ENCODE results near the gene MCF2L2.
"Not testable (repeated sequence)": the region's sequence is repeated elsewhere in the genome, so short reads cannot be mapped to it uniquely, and the experiment has no call there.

The MCF2L2 gene

GRCh38 chr3:183394150-183394549 lies 34.3 kb downstream of the MCF2L2 start:
- DNase-seq: no peak

GRCh38 chr3:183393625-183394024 lies 34.8 kb downstream of the MCF2L2 start:
- no peak for DNase-seq

GRCh38 chr3:183392186-183393034 lies 36.0 kb downstream of the MCF2L2 start:
- DNase-seq: no peak

DNA sequence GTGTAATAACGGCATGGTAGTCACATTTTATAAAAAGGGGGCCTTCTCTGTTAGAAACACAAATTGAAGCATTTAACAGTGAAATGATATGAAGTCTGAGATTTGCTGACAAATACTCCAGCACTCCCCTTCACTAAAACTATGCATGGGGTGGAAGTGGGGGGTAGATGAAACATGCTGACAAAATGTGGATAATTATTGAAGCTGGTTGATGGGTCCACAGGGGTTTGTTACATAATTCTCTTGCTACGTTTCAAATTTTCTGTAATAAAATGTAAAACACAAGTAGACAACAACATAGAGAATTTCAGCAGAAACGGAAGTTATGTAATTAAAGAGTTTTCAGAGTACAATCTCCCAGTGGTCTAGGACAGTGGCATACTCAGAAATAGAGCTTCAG lies 37.0 kb downstream of the MCF2L2 start:
- DNase-seq: no peak

DNA sequence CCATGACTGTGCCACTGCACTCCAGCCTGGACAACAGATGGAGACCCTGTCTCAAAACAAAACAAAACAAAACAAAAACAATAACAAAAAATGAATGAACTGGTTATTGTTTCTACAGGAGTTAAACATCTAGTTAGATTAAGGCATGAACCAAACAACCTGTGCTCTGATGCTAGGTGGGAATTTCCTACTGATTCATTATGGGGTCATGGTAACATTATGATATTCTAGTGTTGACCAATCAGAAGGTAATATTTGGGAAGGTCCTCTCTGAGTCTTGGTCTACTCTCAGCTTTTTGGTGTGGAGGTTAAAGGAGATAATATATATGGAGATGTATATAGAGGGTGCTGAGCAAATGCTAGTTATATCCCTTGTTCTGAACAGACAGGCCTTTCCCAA lies 37.6 kb downstream of the MCF2L2 start:
- DNase-seq: no peak

GRCh38 chr3:183388213-183388895 lies 40.1 kb downstream of the MCF2L2 start:
- DNase-seq: no peak

- DNase-seq: no peak
Measured at GRCh38 chr3:183387797-183388196, 40.6 kb downstream of the MCF2L2 start.

DNA sequence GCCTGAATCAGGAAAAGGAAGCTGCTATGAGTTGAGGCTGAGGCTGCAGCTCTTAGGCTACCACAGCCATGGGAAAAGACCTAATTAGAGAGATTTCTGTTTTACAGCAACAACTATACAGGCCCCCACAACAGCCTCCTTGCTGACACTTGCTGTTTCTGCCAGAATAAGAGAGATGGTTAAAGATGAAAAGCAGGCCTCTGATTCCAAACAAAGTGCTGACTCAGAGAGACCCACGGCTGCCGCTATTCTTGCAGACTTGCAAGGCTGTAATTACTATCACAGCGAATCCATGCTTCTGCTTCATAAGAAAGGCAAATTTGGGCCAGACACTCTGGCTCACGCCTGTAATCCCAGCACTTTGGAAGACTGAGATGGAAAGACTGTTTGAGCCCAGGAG lies 41.8 kb downstream of the MCF2L2 start:
- DNase-seq: no peak

DNA sequence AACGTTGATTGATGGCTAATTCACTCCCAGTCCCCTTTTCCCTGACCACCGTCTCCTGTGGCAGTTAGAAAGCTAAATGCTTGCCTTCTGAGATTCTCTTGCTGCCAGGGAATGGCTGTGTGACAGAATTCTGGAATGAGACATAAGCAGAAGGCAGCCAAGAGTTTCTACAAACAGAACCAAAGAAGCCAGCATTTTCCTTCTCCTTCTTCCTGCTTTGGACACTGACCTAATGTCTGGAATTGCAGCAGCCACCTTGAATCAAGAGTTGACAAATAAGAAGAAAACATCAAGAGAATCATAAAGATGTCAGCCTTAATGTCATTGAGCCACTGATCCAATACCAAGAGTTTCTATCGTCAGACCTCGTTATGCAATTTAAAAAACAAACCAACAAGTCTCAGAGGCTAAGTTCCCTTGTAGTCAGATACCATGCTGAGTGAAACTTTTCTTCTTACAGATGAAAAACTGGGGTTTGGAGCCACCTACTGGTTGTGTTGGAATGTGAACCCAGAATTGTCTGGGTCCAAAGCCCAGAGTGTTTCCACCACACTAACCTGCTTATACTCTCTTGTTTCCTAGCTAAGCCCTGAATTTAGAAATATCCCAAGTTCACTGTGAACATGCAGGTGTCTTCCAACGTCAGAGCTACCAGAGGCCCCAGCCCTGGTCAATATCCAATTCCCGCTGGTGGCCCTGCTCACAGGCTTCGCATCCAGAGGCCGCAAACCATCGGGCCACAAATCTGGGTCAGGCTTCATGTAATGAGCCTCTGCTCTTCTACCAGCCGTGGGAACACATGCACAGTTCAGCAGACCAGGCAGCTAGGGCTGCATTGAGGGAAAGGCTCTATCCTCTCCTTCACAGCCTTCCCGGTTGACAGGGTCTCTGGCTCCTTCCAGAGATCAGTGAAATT lies 42.5 kb downstream of the MCF2L2 start:
- peak; percentile 33 for DNase-seq

GRCh38 chr3:183381673-183382072 lies 46.7 kb downstream of the MCF2L2 start:
- no peak for DNase-seq

- no peak for DNase-seq
Measured at GRCh38 chr3:183381179-183381578, 47.2 kb downstream of the MCF2L2 start.

DNA sequence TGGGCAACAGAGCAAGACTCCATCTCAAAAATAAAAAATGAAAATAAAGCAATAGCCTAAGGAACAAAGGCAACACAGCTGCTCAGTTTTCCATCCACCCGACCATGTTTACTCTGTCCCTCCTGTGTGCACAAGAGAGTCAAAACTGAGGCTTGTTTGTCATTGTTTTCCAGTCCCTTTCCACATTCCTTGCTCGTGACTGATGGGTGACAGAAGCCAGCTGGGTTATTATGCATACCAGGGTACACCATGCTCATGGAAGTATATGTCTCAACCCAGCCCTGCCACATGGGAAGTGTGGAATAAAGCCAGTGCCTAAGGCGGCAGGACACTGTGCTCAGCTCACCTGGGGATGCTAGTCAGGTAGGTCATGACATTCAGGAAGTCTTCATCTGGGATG lies 49.5 kb downstream of the MCF2L2 start:
- no peak for DNase-seq

- DNase-seq: no peak
Measured at GRCh38 chr3:183378545-183378944, 49.9 kb downstream of the MCF2L2 start.

DNA sequence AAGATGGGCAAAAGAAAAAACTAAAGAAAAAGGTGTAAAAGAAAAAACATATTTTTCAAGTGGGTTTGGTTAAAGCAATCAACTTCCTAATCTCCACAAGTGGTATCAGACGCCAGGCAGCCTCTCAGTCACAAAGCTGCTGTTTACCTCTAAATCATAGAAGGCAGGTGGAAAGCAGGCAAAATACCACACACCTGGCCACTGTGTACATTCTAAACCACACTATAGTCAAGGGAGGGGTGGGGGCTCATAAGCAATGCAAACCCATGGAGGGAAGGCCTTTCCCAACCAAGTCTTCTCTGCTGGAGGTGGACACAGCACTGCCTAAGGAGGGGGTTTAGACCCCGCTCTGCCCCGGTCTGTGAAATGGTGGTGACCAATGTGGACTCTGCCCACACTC lies 50.4 kb downstream of the MCF2L2 start:
- DNase-seq: no peak

- DNase-seq: no peak
Measured at GRCh38 chr3:183377307-183377959, 51.0 kb downstream of the MCF2L2 start.

GRCh38 chr3:183375787-183376186 lies 52.6 kb downstream of the MCF2L2 start:
- no peak for DNase-seq

- no peak for DNase-seq
Measured at GRCh38 chr3:183375337-183375736, 53.1 kb downstream of the MCF2L2 start.

GRCh38 chr3:183372911-183373310 lies 55.5 kb downstream of the MCF2L2 start:
- no peak for DNase-seq

DNA sequence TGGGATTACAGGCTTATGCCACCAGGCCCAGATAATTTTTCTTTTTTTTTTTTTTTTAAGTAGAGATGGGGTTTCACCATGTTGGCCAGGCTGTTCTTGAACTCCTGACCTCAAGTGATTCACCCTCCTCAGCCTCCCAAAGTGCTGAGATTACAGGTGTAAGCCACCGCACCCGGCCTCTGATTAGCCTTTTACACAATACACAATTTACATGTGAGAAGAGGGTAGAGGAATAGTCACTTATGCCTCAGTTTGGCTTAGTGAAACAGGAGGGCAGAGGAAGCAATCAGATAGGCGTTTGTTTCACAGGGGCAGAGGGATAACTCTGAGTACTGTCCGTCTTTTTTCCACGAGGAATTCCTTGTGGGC lies 56.8 kb downstream of the MCF2L2 start:
- DNase-seq: not testable (repeated sequence)

GRCh38 chr3:183370391-183370790 lies 58.0 kb downstream of the MCF2L2 start:
- no peak for DNase-seq

- DNase-seq: no peak
Measured at GRCh38 chr3:183369627-183370026, 58.8 kb downstream of the MCF2L2 start.

DNA sequence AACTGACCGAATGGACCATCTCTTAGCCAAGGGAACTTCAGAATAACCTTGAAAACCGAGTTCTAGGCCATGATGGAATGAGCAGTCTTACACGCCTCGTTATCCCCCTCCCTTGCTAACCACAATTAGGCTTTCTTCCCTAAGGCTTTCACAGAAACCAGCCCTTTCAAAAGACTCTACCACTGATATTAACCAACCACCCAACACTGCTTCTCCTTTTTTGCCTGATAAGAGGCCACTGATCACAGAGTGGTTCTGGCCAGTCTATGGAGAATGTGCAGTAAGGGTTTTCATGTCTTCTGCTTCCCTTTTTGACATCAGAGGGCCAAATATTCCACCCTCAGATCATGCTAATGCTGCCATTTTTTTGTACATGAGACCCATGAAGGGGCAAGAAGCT lies 59.3 kb downstream of the MCF2L2 start:
- no peak for DNase-seq

Data from T-helper 9 cell (primary cell).